NCI-H524 treated with DMSO at 0.1 percent for 48 hours (cell line): ENCODE results near the gene GSTM2.

Experiments
- DNase-seq: peaks from one replicate; lab custom pipeline; 2025; lab: John Stamatoyannopoulos, UW

The GSTM2 gene

GRCh38 chr1:109667452-109668122 lies at the start of gene GSTM2:
TSS of gene GSTM2 (plus strand) at chr1:109668057. CDS start at chr1:109668116, 59 bp downstream.
- DNase-seq: peak; percentile 6

GRCh38 chr1:109618661-109619575 lies 48.9 kb upstream of the GSTM2 start:
- no peak for DNase-seq

- DNase-seq: peak; percentile 7
Observed at GRCh38 chr1:109619576-109620400, 48.1 kb upstream of the GSTM2 start, which contains the start of the genes AMPD2 and GNAT2. TSS of gene AMPD2 (plus strand) at chr1:109619837. CDS start at chr1:109621176, 1,339 bp downstream. TSS of gene GNAT2 (minus strand) at chr1:109619616. CDS start at chr1:109612870, 6,746 bp downstream.

DNA sequence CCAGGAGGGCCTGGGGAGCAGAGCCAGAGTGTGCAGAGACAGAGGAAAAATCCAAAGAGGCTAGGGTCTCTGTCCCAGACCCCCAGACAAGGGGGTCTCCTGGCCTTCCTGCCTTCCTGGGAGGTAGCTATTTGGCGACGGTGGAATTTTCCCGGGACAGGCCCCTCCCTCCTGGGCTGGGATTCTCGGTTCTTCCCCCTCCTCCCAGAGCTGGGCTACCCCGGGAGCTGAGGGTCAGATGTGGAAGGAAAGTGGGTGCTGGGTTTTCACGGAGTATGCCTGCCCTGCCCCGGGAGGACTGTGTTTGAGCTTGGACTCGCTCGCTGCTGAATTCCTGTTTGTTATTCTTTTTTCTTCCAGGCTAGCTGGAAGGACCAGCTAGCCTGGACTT lies 47.5 kb upstream of the GSTM2 start:
- DNase-seq: no peak

- peak; percentile 53 for DNase-seq
Observed at GRCh38 chr1:109620841-109621286, 47.0 kb upstream of the GSTM2 start.

GRCh38 chr1:109621379-109622136 lies 46.3 kb upstream of the GSTM2 start:
- no peak for DNase-seq

GRCh38 chr1:109622137-109622892 lies 45.5 kb upstream of the GSTM2 start:
- DNase-seq: no peak

- DNase-seq: no peak
Observed at GRCh38 chr1:109622895-109623294, 45.0 kb upstream of the GSTM2 start.

- DNase-seq: no peak
Observed at GRCh38 chr1:109623601-109624161, 44.2 kb upstream of the GSTM2 start.

DNA sequence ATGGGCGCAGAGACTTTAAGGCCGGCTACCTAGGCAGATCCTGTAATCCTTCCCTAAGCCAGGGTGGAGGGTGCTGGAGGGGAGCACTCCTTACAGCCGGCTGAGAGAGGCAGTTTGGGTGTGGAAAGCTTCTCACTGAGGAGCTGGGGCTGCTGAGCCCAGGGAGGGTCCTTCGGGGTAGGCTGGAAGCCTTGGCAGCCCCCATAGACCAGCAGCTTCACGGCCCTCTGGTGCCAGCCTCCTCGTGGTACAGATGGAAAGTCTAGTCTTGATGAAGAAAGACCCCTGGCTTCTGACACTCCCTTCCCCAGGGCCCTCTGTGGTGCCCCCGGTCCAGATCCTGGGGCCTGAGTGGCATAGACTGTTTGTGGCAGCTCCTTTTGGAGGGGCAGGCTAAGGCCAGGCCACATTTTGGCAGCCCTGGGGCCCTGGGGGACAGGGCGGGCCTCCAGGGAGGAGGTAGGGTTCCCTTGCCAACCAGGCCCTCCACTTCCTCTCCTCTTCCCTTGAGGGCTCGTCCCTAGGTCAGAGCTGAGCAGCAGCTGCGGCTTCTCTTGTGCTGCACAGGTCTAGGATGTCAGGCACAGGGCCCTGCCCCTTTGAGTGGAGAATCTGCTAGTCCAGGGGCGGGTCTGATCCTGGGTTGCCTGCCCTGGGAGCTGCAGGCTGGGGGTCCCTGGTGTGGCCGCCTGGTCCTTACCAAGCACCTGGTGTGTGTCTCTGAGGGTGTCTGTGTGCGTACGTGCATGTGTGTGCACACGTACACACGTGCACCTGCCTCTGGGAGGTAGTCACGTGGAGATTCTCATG lies 43.5 kb upstream of the GSTM2 start:
- DNase-seq: no peak

DNA sequence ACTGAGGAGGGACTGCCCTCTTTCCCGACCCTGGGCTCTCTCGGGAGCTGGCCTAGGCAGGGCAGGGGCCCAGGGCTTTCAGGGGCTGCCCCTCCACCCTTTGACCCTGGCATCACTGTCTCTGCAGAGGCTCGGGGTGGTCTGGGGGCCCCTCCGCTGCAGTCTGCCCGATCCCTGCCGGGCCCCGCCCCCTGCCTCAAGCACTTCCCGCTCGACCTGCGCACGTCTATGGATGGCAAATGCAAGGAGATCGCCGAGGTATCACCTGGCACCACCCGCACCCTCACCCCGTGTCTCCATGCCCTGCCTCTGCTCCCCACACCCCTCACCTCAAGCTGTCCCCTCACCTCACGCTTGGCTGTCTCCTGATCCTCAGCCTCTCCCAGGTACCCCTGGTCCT lies 42.7 kb upstream of the GSTM2 start:
- DNase-seq: no peak

GRCh38 chr1:109625601-109626560 lies 42.0 kb upstream of the GSTM2 start:
- DNase-seq: no peak

GRCh38 chr1:109626682-109627408 lies 41.0 kb upstream of the GSTM2 start:
- DNase-seq: no peak

DNA sequence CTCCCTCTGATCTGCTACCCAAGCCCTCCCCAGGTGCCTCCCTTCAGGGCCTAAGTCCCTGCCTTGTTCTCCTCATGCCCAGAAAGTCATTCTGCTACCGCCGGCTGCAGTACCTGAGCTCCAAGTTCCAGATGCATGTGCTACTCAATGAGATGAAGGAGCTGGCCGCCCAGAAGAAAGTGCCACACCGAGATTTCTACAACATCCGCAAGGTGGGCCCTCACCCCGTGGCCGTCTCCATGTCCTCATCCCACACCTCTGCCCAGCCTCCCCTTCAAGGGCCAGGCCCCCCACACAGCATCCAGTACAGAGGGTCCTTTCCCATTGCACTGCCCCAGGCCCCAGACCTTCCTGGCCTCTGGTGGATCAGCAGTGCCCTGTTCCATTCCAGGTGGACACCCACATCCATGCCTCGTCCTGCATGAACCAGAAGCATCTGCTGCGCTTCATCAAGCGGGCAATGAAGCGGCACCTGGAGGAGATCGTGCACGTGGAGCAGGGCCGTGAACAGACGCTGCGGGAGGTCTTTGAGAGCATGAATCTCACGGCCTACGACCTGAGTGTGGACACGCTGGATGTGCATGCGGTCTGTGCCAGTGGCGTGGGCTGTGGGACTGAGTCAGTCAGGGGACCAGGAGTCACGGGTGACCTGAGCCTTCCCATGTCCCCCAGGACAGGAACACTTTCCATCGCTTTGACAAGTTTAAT lies 40.0 kb upstream of the GSTM2 start:
- no peak for DNase-seq

DNA sequence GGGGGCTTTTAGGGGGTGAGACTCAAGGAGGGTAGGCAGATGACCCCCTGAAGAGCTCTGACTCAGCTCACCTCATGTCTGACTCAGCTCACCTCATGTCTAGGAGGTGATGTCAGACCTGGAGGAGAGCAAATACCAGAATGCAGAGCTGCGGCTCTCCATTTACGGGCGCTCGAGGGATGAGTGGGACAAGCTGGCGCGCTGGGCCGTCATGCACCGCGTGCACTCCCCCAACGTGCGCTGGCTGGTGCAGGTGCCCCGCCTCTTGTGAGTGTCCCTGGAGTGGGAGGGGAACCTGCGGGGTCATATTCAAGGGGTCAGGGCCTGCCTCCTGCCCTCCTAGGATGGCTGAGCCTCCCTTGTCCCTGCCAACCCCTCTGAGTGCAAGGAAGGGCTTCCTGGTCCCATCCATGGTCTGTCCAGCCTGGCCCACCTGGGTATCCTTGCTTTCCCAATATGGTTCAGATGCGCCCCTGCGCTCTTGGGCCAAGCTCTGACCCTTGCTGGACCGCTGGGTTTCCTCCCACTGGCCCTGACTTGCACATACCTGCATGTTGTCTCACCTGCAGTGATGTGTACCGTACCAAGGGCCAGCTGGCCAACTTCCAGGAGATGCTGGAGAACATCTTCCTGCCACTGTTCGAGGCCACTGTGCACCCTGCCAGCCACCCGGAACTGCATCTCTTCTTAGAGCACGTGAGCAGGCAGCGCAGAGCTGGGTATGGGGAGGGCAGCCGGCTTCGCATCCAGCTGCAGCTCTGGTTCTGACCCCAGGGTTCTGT lies 39.1 kb upstream of the GSTM2 start:
- no peak for DNase-seq
